Measurements from ENCODE around the gene FAM83E.
"Not testable (repeated sequence)": the region's sequence is repeated elsewhere in the genome, so short reads cannot be mapped to it uniquely, and the experiment has no call there.

Gene FAM83E
- total RNA-seq = 2.0 to 2.2 reads per million in 2 donors

DNA sequence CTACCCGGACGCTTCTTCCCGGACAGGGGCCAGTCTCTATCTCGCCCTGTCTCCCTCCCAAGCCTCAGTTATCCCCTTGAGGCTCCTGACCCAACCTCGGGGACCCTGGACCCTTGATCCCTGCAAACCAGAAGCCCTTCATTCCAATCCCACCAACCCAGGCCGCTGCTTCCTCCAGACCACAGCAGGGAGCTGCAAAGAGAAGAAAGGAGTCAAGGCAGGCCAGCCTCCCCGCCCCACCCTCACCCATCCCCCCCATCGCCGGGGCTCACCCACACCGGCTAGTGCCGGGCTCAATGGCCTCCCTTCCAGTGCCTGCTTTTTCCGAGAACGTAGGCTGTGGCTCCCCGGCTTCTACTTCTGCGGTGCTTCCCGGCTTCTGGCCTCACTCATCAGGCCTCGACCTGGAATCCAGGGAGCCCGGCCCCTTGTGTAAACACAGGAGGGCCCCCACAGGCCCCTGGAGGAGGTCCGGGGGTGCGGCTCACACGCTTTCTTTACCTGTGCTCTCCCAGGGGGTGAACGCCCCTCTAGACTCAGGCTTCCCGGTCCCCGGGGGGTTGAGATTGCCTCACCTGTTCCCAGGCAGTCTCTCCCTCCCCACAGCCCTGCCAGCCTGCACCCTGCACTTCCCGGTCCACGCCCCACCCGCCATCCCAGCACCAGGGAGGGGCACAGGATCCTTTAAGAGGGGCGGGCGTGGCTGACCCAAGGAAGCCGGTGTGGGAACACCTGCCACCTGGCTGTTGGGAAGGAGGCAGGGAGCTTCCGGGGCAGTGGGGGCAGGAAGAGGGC is at the start of gene FAM83E:
FAM83E (minus strand) TSS at position 641 of the 795 bp plus-strand sequence. CDS start 1,704 bp downstream, outside the sequence.
- no peak for DNase-seq

- no peak for DNase-seq
Observed at GRCh38 chr19:48664476-48664875, 49.6 kb upstream of the FAM83E start.

GRCh38 chr19:48663667-48664066 is 48.8 kb upstream of the FAM83E start:
- no peak for DNase-seq

DNA sequence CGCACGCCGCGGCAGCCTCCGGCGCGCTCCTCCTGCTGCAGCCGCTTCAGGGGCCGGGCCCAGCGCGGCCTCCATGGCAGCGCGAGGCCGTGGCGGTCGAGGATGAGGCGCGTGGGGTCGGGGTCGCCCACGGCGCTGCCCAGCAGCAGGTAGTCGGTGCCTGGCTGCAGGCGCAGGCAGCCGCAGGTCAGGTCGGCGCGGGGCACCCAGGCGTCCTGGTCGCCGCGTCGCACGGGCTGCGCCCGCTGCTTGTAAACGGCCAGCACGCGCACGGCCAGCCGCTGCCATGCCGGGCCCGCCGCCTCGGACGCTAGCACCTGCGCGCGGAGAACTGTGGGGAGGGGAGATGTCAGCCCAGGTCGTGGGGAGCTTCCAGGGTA is 46.8 kb upstream of the FAM83E start:
- no peak for DNase-seq

GRCh38 chr19:48660852-48661710 is 46.2 kb upstream of the FAM83E start:
- DNase-seq = peak; percentile 59

DNA sequence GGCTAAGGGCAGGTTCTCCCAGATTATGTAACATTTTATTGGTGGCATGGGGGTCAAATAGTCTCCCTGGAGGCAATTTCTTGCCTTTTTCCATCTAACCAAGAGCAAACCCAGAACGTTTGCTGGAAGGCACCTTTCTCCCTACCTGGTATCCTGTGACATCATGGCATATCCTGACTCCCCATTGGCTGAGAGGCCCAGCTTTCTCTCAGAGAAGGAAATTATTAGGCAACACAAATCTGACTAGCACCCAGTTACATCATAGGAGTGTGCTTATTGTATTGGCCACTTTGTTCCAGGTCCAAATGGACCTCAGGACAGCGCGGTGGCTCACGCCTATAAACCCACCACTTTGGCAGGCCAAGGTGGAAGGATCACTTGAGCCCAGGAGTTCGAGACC is 44.9 kb upstream of the FAM83E start:
- no peak for DNase-seq

- DNase-seq = no peak
Observed at GRCh38 chr19:48658483-48658882, 43.6 kb upstream of the FAM83E start.

GRCh38 chr19:48657828-48658227 is 43.0 kb upstream of the FAM83E start:
- not testable (repeated sequence) for DNase-seq

DNA sequence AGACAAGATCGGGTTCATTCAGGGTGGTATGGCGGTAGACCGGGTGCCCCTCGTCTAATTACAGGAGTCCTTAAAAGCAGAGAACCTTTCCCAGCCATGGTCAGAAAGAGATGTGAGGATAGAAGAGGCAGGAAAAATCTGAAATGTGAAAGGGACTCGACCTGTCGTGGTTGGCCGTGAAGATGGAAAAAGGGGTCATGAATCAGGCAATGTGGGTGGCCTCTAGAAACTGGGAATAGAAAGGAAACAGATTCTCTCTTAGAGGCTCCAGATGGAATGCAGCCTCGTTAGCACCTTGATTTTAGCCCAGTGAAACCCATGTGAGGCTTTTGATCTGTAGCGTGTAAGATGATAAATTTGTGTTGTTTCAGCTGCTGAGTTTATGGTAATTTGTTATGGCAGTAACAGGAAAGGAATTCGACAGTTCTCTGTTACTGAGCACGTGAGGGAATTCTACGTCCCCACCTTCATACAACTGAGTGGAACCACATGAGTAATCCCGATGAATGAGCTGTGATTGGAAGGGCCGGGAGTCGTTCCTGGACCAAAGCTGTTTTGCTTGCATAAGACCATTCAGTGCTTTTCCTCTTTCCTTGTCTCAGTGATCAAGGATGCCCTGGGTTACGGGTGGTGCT is 42.1 kb upstream of the FAM83E start:
- DNase-seq = no peak

DNA sequence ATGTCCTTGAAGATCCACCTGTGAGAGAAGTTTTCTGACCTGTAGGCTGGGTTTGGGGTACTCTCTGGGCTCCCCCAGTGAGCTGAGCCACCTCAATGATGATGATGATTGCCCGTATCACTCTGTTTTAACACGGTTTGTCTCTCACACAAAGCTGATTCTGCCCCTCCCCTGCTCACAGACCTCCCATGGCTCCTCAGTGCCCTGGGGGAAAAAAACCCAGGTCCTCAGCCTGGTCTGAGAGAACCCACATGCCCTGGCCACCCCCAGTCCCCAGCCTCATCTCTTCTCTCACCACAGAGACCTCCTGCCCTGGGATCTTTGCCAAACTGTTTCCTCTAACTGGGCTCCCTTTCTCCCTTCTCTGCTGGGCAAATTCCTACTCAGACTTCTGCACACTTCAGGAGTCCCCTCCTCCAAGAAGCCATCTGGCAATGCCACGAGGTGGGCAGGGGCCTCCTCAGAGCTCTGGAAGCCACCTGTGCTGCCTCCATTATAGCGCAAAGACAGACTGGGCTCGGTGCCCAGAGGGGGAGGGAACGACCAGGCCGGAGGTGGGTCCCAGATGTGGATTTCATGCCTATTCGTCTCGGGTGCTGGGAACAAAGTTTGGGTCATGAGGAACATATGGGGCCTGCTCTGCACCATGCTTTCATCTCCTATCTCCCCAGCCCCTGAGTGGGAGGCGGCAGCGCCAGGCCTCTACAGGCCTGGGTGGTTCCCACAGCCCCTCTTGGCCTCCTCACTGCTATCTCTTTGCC is 39.6 kb upstream of the FAM83E start:
- no peak for DNase-seq

DNA sequence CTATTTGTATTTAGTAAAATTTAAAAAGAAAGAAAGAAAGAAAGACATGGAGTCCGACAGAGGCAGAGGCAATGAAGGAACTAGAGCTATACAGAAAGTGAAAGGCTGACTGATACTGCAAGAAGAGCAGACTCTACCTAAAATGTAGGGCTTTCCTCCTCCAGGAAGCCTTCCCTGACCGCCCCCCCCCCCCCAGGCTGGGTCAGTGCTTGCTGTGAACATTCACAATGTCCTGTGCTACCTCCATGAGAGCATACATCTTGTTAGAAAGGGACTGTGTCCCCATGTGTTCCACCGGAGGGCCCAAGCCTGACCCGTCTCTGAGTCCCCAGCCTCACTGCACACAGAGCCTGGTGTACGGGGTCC is 36.8 kb upstream of the FAM83E start:
- no peak for DNase-seq

- no peak for DNase-seq
Observed at GRCh38 chr19:48650974-48651682, 36.3 kb upstream of the FAM83E start.

DNA sequence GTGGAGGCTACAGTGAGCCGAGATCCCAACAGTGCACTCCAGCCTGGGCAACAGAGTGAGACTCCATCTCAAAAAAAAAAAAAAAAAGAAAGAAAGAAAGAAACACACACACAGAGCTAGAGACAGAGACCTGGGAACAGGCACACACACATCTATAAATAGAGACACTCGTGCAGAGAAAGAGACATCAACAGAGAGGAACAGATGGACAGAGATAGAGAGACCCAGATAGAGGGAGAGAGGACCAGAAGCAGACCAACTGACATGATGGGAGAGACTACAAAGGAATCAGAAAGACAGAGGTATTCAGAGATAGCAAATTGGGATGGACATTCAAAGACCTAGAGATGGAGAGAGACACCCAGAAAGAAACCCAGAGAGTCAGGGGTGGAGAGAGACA is 33.3 kb upstream of the FAM83E start:
- no peak for DNase-seq

DNA sequence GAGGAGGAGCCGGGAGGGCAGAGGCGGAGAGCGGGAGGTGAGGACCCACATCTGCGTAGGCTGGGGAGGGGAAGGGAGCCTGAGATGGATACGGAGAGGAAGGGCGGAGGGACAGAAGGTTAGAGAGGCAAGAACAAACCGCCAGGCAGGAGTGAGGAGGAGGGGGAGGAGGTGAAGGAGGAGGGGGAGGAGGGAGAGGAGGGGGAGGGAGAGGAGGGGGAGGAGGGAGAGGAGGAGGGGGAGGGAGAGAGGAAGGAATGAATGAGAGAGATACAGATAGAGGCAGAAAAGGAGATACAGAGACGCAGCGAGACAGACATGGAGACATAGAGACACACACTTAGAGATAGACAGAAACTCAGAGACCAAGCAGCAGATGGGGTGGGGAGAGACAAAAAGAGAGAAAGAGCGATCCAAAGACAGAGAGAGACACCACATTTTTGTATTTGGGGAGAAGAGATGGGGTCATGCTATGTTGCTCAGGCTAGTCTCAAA is 31.9 kb upstream of the FAM83E start:
- DNase-seq = no peak

DNA sequence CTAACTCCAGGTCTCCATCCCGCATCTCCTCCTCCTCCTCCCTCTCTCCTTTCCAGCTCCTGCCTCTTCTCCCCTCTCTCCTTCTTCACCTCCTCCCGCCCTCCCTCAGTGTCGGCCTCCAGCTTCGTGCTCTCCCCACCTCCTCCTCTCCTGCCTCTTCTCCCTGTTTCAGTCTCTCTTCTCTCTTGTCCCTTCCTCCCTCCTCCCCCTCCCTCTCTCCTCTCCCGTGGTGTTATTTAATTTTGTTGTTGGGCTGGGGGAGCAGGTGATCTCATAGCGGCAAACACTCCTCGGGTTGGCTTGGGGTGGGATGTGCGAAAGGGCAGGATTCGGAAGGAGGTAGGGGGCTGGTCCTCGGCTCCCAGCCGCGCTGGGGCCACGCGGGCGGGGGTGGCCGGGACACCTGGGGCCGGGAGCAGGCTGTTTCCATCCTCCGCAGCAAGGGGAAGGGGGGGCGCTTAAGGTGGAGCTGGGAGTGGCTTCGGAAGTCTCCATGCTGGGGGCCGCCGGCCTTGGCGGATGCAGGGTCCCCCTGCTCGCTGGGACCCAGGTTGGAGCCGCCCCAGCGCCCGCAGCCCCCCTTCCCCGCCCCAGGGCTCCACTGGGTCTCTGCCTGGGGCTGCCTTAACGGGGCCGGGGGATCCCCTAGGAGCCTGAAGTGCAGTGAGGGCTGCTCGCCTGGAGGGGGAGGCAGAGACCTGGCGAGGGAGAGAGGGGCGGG is 31.3 kb upstream of the FAM83E start, which contains the start of gene CA11:
CA11 (minus strand) TSS at position 187 of the 721 bp plus-strand sequence. CDS start 555 bp downstream, outside the sequence.
- peak; percentile 92 for DNase-seq

- no peak for DNase-seq
Observed at GRCh38 chr19:48645620-48646000, 30.7 kb upstream of the FAM83E start.

- peak; percentile 63 for DNase-seq
Observed at GRCh38 chr19:48644839-48645619, 30.2 kb upstream of the FAM83E start.

DNA sequence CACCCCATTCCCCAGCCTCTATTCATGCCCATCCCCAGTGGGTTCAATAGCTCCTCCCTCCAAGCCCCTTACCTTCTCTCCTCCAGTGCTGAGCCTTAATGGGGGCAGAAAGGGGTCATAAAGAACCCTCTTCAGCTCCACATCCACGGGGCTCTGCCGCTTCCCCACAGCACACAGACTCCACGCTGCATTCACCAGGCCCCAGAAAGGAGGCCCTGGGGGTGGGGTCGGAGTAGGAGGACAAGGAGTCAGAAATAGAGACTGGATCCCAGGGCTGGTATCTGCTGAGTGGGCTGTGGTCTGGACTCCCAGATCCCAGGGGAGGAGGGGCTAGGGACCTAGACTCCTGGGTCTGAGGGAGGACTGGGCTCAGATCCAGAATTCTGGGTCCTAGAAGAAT is 29.5 kb upstream of the FAM83E start:
- no peak for DNase-seq

DNA sequence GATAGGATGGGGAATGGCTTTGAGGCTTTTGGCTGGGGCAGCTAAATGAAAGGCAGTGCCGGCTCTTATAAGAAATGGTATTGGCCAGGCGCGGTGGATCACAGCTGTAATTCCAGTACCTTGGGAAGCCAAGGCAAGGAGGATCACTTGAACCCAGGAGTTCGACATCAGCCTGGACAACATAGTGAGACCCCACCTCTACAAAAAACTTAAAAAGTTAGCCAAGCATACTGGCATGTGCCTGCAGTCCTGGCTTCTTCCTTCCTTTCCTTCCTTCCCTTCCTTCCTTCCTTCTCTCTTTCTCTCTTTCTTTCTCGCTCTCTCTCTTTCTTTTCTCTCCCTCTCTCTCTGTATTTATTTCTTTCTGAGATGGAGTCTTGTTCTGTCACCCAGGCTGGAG is 28.0 kb upstream of the FAM83E start:
- no peak for DNase-seq

- DNase-seq = no peak
Observed at GRCh38 chr19:48641850-48642249, 27.0 kb upstream of the FAM83E start.
